Body of pancreas (tissue), 4 donors: ENCODE results near the gene CDKN2C. TPM values are rescaled to one million over a fixed set of nuclear protein-coding genes. Genes with fewer than 3 reads are reported as not detected.
"Not testable (repeated sequence)": the region's sequence is repeated elsewhere in the genome, so short reads cannot be mapped to it uniquely, and the experiment has no call there.

ENCODE experiments used
- ATAC-seq: fragments of 150-250 bp; one replicate; pipeline ENCODE4 v1.9.1; 2016
- DNase-seq, 4 donors: peaks; one replicate each; pipeline ENCODE4 v3.0.0-alpha.2; 2019
- H3K27ac ChIP-seq, 4 donors: fragments of 200-600 bp; sonication (generic); 1 replicate in 3 of 4; 2 replicates in 1 of 4; pipeline versions ENCODE4 v1.5.1 to v1.6.1; 2016 to 2019; ENCODE audit warnings: mild to moderate bottlenecking in 1 of 4, mixed read lengths in 1 of 4, moderate library complexity in 1 of 4
- H3K27me3 ChIP-seq, 2 donors: fragments of 200-600 bp; sonication (generic); one replicate each; pipeline ENCODE4 v1.6.0; 2016; ENCODE audit warnings: mild to moderate bottlenecking in 1 of 2
- H3K36me3 ChIP-seq, 2 donors: fragments of 200-600 bp; sonication (generic); replicated peaks in 1 of 2; 2 replicates each; pipeline ENCODE4 v1.5.1; 2016; ENCODE audit warnings: low read depth in 2 of 2; ENCODE audit not compliant: insufficient read depth in 1 of 2
- H3K4me1 ChIP-seq: fragments of 200-600 bp; sonication (generic); one replicate; pipeline ENCODE4 v1.6.0; 2016
- H3K4me3 ChIP-seq, 2 donors: fragments of 200-600 bp; sonication (generic); 1 replicate in 1 of 2; 2 replicates in 1 of 2; pipeline ENCODE4 v1.5.1; 2016 to 2019
- H3K9me3 ChIP-seq, 3 donors: fragments of 200-600 bp; sonication (generic); 1 replicate in 2 of 3; 2 replicates in 1 of 3; pipeline ENCODE4 v1.5.1; 2016
- POLR2A ChIP-seq, 3 donors: fragments of 450-650 bp; IDR thresholded peaks; one replicate each; pipeline ENCODE4 v1.6.1; 2016; ENCODE audit warnings: antibody characterized with exemption in 3 of 3, mild to moderate bottlenecking in 2 of 3
- WGBS, 2 donors: methylation state at CpG; one replicate each; pipeline ENCODE4 v1.1.5; 2017; 5-methylcytosine and 5-hydroxymethylcytosine counted together
- intact Hi-C: fragments of 100-400 bp; cut with DNase I; formaldehyde crosslinking; loops from one replicate; pipeline ENCODE4 v1.15.1; 2023
- total RNA-seq, 2 donors: library from RNA; depleted of rRNA; stranded (reverse); fragments of >200 nt; gene quantifications; one replicate each; pipeline ENCODE4 v1.1.0, GENCODE V29; 2016
- TF ChIP-seq, protein P1 (sequence below), 7 experiments: fragments of 450-650 bp in 4 of 7; fragments of 200-600 bp in 3 of 7; sonication (generic) in 3 of 7; IDR thresholded peaks; one replicate each; pipeline ENCODE4 v1.5.1; 2016 to 2019; ENCODE audit warnings: antibody characterized with exemption in 7 of 7

Gene CDKN2C
- total RNA-seq, 2 donors from 2014 or later = 7.6 to 11.9 TPM

DNA sequence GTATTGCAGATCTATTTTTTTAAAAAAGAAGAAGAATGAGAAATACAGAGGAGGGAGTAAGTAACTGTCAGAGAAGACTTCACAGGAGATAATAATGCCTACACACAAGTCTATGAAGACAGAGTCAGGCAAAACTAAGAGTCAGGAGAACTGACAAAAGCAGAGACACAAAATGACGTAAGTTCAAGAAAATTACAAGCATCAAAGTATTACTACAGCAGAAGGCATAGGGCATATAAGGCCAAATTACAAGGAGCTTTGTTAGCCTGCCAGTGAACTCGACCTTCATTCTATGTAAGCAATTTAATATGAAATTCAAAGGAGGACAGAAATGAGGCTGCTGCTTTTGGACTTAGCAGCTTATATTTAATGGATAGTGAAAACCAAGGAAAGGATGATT is 33.7 kb upstream of the CDKN2C start:
- DNase-seq (no peak), ATAC-seq (no peak)
- 66 to 69% methylated on average over 2 of the region's 2 CpGs for WGBS, 2 donors
- Histone ChIP-seq H3K36me3 (no peaks in the 10 kb centered on the region), H3K27me3 (no peaks in the 10 kb centered on the region), H3K9me3 (no peaks in the 10 kb centered on the region), H3K27ac (no peak overlapping the region), H3K4me1 (peaks cover 2% of the 10 kb centered on the region), H3K4me3 (no peak overlapping the region)
- no peak for TF ChIP-seq POLR2A (IDR thresholded peaks at IDR 0.05)
- TF ChIP-seq, protein P1, sequence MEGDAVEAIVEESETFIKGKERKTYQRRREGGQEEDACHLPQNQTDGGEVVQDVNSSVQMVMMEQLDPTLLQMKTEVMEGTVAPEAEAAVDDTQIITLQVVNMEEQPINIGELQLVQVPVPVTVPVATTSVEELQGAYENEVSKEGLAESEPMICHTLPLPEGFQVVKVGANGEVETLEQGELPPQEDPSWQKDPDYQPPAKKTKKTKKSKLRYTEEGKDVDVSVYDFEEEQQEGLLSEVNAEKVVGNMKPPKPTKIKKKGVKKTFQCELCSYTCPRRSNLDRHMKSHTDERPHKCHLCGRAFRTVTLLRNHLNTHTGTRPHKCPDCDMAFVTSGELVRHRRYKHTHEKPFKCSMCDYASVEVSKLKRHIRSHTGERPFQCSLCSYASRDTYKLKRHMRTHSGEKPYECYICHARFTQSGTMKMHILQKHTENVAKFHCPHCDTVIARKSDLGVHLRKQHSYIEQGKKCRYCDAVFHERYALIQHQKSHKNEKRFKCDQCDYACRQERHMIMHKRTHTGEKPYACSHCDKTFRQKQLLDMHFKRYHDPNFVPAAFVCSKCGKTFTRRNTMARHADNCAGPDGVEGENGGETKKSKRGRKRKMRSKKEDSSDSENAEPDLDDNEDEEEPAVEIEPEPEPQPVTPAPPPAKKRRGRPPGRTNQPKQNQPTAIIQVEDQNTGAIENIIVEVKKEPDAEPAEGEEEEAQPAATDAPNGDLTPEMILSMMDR (IDR thresholded peaks at IDR 0.05) = no peak
- intact Hi-C loops = no loop called here

DNA sequence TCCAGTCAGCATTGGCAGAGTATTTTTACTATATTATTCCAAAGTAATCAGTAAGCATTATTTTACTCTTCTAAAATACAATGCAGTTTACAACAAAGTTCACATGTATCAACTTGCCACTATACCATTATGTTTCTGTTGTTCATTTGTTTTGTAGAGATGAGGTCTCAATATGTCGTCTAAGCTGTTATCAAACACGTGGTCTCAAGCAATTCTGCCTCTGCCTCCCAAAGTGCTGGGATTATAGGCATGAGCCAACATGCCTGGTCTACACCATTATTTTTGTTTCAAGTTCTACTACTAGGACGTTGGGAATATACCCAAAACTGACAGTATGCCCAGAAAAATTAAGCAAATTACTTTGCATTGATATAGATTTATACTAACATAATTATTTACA is 29.8 kb upstream of the CDKN2C start:
- Histone ChIP-seq H3K4me1 (peaks cover 11% of the 10 kb centered on the region), H3K36me3 (no peaks in the 10 kb centered on the region), H3K27ac (no peak overlapping the region), H3K27me3 (no peaks in the 10 kb centered on the region), H3K4me3 (no peak overlapping the region), H3K9me3 (no peaks in the 10 kb centered on the region)
- ATAC-seq = no peak
- WGBS, 2 donors = 89 to 97% methylated on average over 3 of the region's 3 CpGs
- TF ChIP-seq, protein P1 (IDR thresholded peaks at IDR 0.05) = no peak
- TF ChIP-seq POLR2A (IDR thresholded peaks at IDR 0.05) = no peak
- DNase-seq = no peak
- intact Hi-C loops = no loop called here

DNA sequence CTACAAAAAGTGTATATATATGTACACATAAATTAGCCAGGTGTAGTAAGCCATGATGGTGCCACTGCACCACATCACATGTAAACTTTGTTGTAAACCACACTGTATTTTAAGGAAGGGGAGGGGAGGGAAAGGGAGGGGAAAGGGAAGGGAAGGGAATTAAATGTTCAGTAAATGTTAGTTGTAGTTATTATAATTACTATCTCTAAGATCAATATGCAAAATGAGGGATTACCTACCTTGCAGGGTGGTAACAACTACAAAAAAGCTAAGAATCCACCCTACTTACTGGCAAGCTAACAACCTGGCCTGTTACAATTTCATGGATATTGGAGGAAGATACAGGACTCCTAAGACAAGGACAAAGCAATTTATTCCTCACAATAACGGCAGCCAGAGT is 27.7 kb upstream of the CDKN2C start:
- WGBS, 2 donors = 80 to 89% methylated on average over 1 of the region's 1 CpG
- Histone ChIP-seq H3K27ac (no peak overlapping the region), H3K4me1 (peaks cover 11% of the 10 kb centered on the region), H3K4me3 (no peak overlapping the region), H3K36me3 (no peaks in the 10 kb centered on the region), H3K27me3 (no peaks in the 10 kb centered on the region), H3K9me3 (no peaks in the 10 kb centered on the region)
- intact Hi-C loops = no loop called here
- DNase-seq (no peak), ATAC-seq (no peak)
- no peak for TF ChIP-seq POLR2A (IDR thresholded peaks at IDR 0.05)
- TF ChIP-seq, protein P1 (IDR thresholded peaks at IDR 0.05) = no peak

DNA sequence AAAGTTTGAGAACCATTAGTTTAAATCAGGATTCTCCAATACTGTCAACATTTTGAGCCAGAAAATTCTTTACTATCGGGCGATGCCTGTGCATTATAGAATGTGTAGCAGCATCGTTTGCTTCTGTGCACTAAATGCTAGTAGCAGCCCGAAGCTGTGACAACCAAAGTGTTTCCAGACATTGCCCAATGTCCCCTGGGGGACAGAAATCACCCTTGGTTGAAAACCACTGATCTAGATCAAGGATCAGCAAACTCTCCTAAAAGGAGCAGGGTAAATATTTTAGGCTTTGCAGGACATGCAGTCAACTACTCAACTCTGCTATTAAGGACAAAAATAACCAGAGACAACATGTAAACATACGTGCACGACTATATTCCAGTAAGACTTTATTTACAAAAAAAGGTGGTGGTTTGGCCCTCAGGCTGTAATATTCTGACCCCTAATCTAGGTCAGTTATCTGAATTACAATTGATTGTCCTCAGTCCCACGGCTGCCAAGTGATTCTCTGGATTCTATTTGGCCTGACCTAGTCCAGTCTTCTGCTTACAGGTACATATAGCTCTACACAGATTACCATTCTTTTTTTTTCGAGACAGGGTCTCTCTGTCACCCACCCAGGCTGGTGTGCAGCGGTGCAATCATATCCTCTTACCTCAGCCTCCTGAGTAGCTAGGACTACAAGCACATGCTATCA is 20.6 kb upstream of the CDKN2C start:
- Histone ChIP-seq H3K4me1 (peaks cover 21% of the 10 kb centered on the region), H3K27me3 (no peaks in the 10 kb centered on the region), H3K4me3 (no peak overlapping the region), H3K36me3 (no peaks in the 10 kb centered on the region), H3K27ac (no peak overlapping the region), H3K9me3 (no peaks in the 10 kb centered on the region)
- DNase-seq (no peak), ATAC-seq (no peak)
- WGBS, 2 donors = 71 to 80% methylated on average over 9 of the region's 9 CpGs
- TF ChIP-seq, protein P1 (IDR thresholded peaks at IDR 0.05) = no peak
- no peak for TF ChIP-seq POLR2A (IDR thresholded peaks at IDR 0.05)
- intact Hi-C loops = no loop called here

DNA sequence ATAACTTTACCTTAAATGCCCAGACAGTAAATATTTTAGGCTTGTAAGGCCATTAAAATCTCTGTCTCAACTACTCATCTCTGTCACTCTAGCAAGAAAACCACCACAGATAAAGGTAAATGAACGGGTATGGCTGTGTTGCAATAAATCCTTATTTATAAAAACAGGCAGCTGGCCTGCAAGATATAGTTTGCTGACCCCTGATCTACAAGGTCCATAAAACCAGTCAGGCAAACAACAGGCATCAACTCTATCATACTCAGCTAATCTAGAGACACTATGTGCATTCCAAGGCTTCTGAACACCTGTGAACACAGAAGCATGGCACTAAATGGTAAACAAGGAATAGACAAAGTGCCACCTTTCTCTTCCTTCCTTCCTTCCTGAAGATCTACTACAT is 19.6 kb upstream of the CDKN2C start:
- DNase-seq (no peak), ATAC-seq (no peak)
- 31 to 32% methylated on average over 1 of the region's 1 CpG for whole genome bisulfite sequencing, 2 donors
- H3K4me3 ChIP-seq = no peak overlapping the region
- intact Hi-C loops = no loop called here
- peak overlapping the region in 1 of 4 donors; percentile 39 for H3K27ac ChIP-seq
- H3K36me3 ChIP-seq = no peaks in the 10 kb centered on the region
- no peak for TF ChIP-seq POLR2A (IDR thresholded peaks at IDR 0.05)
- TF ChIP-seq, protein P1 (IDR thresholded peaks at IDR 0.05) = no peak
- no peaks in the 10 kb centered on the region for H3K27me3 ChIP-seq
- peaks cover 21% of the 10 kb centered on the region for H3K4me1 ChIP-seq
- H3K9me3 ChIP-seq = no peaks in the 10 kb centered on the region

DNA sequence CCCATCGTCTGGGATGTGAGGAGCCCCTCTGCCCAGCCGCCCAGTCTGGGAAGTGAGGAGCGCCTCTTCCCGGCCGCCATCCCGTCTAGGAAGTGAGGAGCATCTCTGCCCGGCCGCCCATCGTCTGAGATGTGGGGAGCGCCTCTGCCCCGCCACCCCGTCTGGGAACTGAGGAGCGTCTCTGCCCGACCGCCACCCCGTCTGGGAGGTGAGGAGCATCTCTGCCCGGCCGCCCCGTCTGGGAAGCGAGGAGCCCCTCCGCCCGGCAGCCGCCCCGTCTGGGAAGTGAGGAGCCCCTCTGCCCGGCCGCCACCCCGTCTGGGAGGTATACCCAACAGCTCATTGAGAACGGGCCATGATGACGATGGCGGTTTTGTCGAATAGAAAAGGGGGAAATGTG is 17.5 kb upstream of the CDKN2C start:
- H3K36me3 ChIP-seq, H3K9me3 ChIP-seq, ATAC-seq, H3K4me3 ChIP-seq, intact Hi-C loops, DNase-seq, H3K27me3 ChIP-seq, H3K27ac ChIP-seq: not testable (repeated sequence)
- peaks cover 21% of the 10 kb centered on the region for H3K4me1 ChIP-seq
- WGBS, 2 donors = 83 to 96% methylated on average over 5 to 20 of the region's 31 CpGs
